Sigmoid colon (tissue), 4 donors: ENCODE data around the gene MMADHC.

ENCODE experiments used
- EP300 ChIP-seq, 4 donors: sonication (generic); formaldehyde crosslinking; IDR thresholded peaks; one replicate each; pipeline ENCODE4 v1.6.1; 2017; ENCODE audit warnings: antibody characterized with exemption in 4 of 4
- POLR2A ChIP-seq, 2 donors: fragments of 450-650 bp; IDR thresholded peaks; one replicate each; pipeline ENCODE4 v1.6.1; 2016; ENCODE audit warnings: antibody characterized with exemption in 2 of 2, mild to moderate bottlenecking in 2 of 2, moderate library complexity in 2 of 2
- POLR2AphosphoS5 ChIP-seq, 4 donors: sonication (generic); formaldehyde crosslinking; IDR thresholded peaks; one replicate each; pipeline ENCODE4 v1.6.1; 2017; ENCODE audit warnings: antibody characterized with exemption in 4 of 4
- TF ChIP-seq, protein P1 (sequence below), 4 experiments: fragments of 450-650 bp in 3 of 4; fragments of 200-600 bp in 1 of 4; IDR thresholded peaks; one replicate each; pipeline ENCODE4 v1.5.1; 2016 to 2019; ENCODE audit warnings: antibody characterized with exemption in 4 of 4, mild to moderate bottlenecking in 3 of 4, moderate library complexity in 2 of 4

DNA sequence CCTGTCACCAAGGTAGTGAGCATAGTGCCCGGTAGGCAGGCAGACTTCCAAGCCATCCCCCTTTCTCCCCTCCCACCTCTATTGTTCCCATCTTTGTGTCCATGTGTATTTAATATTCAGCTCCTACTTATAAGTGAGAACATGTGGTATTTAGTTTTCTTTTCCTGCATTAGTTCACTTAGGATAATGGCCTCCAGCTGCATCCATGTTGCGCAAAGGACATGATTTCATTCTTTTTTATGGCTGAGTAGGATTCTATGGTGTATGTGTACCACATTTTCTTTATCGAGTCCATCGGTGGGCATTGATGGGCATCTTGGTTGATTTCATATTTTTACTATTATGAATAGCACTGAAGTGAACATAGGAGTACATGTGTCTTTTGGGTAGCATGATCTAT is 35.3 kb downstream of the MMADHC start:
- TF ChIP-seq, protein P1, sequence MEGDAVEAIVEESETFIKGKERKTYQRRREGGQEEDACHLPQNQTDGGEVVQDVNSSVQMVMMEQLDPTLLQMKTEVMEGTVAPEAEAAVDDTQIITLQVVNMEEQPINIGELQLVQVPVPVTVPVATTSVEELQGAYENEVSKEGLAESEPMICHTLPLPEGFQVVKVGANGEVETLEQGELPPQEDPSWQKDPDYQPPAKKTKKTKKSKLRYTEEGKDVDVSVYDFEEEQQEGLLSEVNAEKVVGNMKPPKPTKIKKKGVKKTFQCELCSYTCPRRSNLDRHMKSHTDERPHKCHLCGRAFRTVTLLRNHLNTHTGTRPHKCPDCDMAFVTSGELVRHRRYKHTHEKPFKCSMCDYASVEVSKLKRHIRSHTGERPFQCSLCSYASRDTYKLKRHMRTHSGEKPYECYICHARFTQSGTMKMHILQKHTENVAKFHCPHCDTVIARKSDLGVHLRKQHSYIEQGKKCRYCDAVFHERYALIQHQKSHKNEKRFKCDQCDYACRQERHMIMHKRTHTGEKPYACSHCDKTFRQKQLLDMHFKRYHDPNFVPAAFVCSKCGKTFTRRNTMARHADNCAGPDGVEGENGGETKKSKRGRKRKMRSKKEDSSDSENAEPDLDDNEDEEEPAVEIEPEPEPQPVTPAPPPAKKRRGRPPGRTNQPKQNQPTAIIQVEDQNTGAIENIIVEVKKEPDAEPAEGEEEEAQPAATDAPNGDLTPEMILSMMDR (IDR thresholded peaks at IDR 0.05): no peak
- no peak for TF ChIP-seq EP300 (IDR thresholded peaks at IDR 0.05)
- TF ChIP-seq POLR2AphosphoS5 (IDR thresholded peaks at IDR 0.05): no peak
- no peak for TF ChIP-seq POLR2A (IDR thresholded peaks at IDR 0.05)
